Thymus (tissue), 11 donors: ENCODE data around the gene DICER1. TPM values are rescaled to one million over a fixed set of nuclear protein-coding genes. Genes with fewer than 3 reads are reported as not detected.

ENCODE experiments used
- DNase-seq, 9 donors: peaks; one replicate each; pipeline ENCODE4 v3.0.0-alpha.2; 2013; ENCODE audit warnings: low spot score in 9 of 9, low read depth in 6 of 9, missing footprints in 1 of 9
- H3K27ac ChIP-seq, 2 donors: one replicate each; pipeline ENCODE4 v1.5.1; 2013; ENCODE audit warnings: control low read depth in 1 of 2, low read depth in 1 of 2, low read length in 1 of 2, mild to moderate bottlenecking in 1 of 2, moderate library complexity in 1 of 2
- H3K27me3 ChIP-seq, 2 donors: one replicate each; pipeline ENCODE4 v1.5.1; 2013; ENCODE audit warnings: low read length in 1 of 2; ENCODE audit not compliant: control insufficient read depth in 2 of 2, insufficient read depth in 1 of 2
- H3K36me3 ChIP-seq, 2 donors: one replicate each; pipeline ENCODE4 v1.5.1; 2013; ENCODE audit warnings: low read length in 1 of 2, mild to moderate bottlenecking in 1 of 2, moderate library complexity in 1 of 2; ENCODE audit not compliant: control insufficient read depth in 2 of 2, insufficient read depth in 2 of 2
- H3K4me1 ChIP-seq, 2 donors: one replicate each; pipeline ENCODE4 v1.5.1; 2013; ENCODE audit warnings: low read length in 2 of 2; ENCODE audit not compliant: control insufficient read depth in 2 of 2, insufficient read depth in 2 of 2
- H3K4me3 ChIP-seq, 2 donors: one replicate each; pipeline ENCODE4 v1.5.1; 2013; ENCODE audit warnings: low read length in 2 of 2, control low read depth in 1 of 2, mild to moderate bottlenecking in 1 of 2
- H3K9me3 ChIP-seq, 2 donors: one replicate each; pipeline ENCODE4 v1.5.1; 2013; ENCODE audit warnings: low read length in 1 of 2, mild to moderate bottlenecking in 1 of 2; ENCODE audit not compliant: control insufficient read depth in 2 of 2, insufficient read depth in 1 of 2
- WGBS: extraction: QIAGEN DNeasy Blood & Tissue Kit; methylation state at CpG from one replicate; pipeline ENCODE4 v1.1.7; 2013; 5-methylcytosine and 5-hydroxymethylcytosine counted together
- polyA plus RNA-seq: library from polyadenylated mRNA; stranded (reverse); fragments of 200-250 nt; gene quantifications from one replicate; pipeline ENCODE4 v1.2.3, GENCODE V29; 2013
- total RNA-seq: library from RNA; stranded (reverse); fragments of 120-200 nt; gene quantifications from one replicate; pipeline ENCODE4 v1.2.4, GENCODE V29; 2013
- donor health status: healthy.

Gene DICER1
- total and polyA plus RNA-seq, 2 donors = 14.8 to 33.3 TPM

DNA sequence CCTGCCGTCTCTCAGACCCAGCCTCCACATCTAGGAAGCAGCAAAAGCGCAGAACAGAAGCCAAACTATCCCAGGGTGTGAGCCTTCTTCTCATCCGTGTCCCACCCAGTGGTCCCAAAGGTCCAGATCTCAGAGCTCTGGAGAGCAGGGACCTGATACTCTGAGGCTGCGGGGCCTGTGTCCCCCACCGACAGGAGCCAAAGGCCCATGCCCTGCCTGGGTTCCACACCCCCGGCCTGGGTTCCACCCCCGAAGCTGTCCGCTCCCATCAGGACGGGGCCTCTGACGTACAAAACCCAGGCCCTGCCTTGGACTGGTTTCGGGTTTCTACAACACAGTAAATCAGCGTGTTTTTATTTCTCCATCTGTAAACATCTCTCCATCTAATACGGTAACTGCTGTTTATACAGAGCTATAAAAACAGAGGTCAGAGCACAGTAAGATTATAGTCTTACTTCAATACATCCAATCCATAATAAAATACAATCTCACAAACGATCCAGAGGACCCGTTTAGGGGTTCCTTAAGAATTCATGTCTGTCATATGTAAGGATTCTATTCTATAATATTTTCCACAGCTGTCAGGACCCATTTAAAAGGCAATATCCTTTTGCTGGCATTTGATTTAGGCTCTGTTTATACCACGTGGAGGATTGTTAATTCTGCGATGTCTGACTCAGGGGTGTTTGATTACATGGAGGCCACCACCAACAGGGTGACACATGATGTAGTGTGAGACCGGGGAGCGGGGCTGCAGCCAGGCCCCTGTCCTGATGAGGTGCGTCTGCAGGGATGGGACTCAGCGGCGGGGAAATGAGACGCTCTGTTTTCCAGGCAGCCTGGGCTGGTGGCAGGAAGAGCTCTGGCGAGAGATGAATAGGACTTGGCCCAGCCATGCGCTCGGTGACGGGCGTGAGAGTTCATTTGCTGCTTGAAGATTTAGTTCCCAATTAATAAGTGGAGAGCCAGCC, 110.3 kb downstream of the DICER1 start:
- Histone ChIP-seq H3K27ac (no peak overlapping the region), H3K4me3 (no peak overlapping the region), H3K36me3 (no peaks in the 10 kb centered on the region), H3K9me3 (no peaks in the 10 kb centered on the region), H3K4me1 (no peaks in the 10 kb centered on the region), H3K27me3 (peaks cover 0 to 2% of the 10 kb centered on the region in 2 donors)
- 86% methylated on average over 28 of the region's 28 CpGs for WGBS
- DNase-seq = no peak

DNA sequence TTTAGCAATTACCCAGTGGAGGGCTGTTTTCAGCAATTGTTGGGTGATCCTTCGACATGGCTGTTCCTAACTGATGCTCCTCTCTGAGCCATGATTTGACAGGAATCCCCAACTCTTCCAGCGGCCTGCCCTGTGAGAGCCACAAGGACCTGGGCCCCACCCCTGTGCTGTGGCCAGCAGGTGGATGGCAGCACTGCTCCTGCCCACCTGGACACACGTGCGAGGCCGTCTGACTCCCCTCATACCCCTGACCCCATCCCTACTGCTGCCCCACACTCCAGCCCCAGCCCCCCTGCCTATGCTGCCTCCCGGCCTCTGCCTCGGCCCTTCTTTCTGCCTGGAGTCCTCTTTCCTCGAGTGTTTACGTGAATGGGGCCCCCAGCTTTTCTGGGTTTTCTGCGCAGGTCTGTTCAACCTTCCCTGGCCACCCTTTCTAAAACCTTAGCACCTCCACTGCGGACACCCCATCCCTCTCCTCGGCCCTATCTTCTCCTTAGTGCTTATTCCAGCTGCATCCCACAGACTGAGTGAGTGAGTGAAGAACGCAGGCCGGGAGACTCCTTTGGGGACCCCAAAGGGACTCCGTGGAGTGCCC, 111.4 kb downstream of the DICER1 start:
- no peaks in the 10 kb centered on the region for H3K9me3 ChIP-seq
- DNase-seq = no peak
- H3K36me3 ChIP-seq = no peaks in the 10 kb centered on the region
- no peak overlapping the region for H3K4me3 ChIP-seq
- no peak overlapping the region for H3K27ac ChIP-seq
- H3K4me1 ChIP-seq = no peaks in the 10 kb centered on the region
- peaks cover 0 to 2% of the 10 kb centered on the region in 2 donors for H3K27me3 ChIP-seq
- 94% methylated on average over 15 of the region's 15 CpGs for WGBS

DNA sequence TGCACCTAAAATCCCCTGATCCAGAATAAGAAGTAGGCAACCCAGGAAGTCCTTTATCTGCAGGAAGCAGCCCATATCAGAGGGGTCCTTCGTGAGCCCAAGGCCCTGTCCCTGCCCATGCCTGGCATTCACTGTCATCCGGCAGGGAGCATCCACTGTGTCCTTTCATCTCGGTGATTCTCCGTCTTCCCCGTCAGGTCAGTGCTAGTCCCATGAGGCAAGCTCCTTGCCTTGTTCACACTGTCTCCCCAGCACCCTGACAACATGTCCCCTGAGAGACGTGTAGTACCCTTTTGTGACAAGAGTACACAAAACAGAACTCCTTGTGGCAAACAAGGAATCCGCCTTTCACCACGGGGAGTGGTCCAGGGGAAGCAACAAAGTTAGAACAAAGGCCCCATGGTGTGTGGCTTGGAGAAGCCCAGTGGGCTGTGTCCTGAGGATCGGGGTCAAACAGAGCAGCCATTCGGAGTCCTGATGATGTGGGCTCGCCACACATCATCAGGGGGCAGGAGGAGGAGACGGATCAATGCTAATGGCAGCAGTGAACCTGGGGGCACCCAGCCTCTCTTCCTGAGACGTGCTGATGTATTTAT, 112.1 kb downstream of the DICER1 start:
- H3K9me3 ChIP-seq = no peaks in the 10 kb centered on the region
- no peak overlapping the region for H3K27ac ChIP-seq
- H3K4me1 ChIP-seq = no peaks in the 10 kb centered on the region
- H3K36me3 ChIP-seq = no peaks in the 10 kb centered on the region
- H3K4me3 ChIP-seq = no peak overlapping the region
- WGBS = 82% methylated on average over 13 of the region's 13 CpGs
- peaks cover 0 to 2% of the 10 kb centered on the region in 2 donors for H3K27me3 ChIP-seq
- no peak for DNase-seq

DNA sequence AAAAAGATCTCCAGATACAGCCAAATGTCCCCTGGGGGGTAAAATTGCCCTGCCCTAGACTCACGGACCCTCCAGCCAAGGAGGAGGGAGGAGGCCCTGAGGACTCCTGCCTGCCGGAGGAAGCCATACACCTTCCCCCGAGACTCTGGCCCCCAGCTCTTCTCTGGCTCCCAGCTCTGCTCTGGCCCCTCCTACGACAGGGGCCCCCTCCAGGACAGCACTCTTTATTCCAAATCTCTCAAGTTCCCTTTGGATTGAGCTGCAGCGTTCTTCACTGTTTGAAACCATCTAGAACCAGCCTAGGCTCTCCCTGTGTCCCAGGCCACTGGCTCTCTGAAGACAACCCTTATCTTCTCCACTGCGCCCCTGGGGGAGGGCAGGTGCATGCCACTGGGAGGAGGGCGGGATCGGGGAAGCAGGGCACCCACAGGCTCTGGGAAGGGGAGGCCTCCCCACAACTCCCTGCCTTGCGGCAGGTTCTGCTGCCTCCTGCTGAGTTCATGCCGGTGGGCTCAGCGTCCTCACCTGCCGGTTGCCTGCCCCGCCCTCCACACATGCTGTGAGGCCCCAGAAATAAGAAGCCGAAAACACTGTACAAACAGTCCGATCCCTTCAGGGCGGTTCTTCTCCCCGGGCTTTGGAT, 112.7 kb downstream of the DICER1 start:
- no peak for DNase-seq
- no peak overlapping the region for H3K4me3 ChIP-seq
- H3K27ac ChIP-seq = no peak overlapping the region
- H3K36me3 ChIP-seq = no peaks in the 10 kb centered on the region
- no peaks in the 10 kb centered on the region for H3K9me3 ChIP-seq
- H3K27me3 ChIP-seq = peaks cover 0 to 2% of the 10 kb centered on the region in 2 donors
- H3K4me1 ChIP-seq = no peaks in the 10 kb centered on the region
- WGBS = 84% methylated on average over 17 of the region's 17 CpGs

DNA sequence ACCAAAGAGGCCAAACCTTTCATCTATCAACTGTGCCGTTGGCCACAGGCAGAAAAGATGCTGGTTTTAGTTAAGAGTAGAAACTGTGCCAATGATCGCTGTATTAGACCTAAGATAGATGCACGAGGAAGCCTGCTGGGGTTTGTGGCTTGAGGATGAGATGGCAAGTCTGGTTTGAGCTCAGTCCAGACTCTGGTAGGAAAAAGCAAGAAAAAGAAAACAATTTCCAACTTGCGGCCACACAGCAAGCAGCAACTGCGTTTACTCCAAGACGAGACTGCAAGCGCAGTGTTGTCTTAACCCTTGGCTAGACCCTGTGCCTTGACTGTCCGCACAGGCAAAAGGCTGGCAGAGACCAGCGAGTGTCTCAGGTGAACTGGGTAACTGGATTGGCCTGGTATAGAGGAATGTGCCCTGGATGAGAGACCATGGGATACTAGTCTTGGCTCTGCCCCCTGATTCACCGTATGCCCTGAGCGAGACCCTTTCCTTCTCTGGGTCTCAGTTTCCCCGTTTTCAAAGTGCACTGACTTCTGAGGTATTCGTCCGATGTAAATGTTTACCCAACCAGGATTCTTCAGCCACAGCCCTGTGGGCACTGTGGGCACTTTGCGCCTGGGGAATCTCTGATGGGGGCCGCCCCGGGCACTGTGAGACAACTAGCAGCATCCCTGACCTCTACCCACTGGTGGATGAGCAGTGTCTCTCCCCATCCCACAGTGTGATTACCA, 113.4 kb downstream of the DICER1 start:
- no peaks in the 10 kb centered on the region for H3K4me1 ChIP-seq
- H3K27ac ChIP-seq = no peak overlapping the region
- no peaks in the 10 kb centered on the region for H3K36me3 ChIP-seq
- WGBS = 66% methylated on average over 17 of the region's 17 CpGs
- H3K9me3 ChIP-seq = no peaks in the 10 kb centered on the region
- no peak for DNase-seq
- H3K4me3 ChIP-seq = no peak overlapping the region
- H3K27me3 ChIP-seq = peaks cover 0 to 2% of the 10 kb centered on the region in 2 donors

DNA sequence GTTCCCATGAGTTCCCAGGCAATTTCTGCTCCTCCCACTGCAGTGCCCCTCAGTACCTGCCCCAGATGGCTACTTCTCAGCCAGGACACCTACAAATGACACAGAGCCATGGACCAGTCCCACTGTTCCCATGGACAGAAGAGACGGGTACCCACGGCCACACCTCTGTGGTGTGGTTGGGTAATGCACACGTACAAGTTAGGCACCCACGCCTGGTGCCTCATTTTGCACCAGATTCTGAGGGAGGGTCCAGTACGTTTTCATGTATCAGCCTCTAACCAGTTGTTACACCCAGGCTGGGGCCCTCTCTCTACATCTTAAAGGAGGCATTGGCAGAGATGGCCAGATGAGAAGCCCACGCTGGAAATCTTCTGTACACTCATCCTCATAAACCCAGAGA, 114.0 kb downstream of the DICER1 start:
- Histone ChIP-seq H3K4me3 (no peak overlapping the region), H3K4me1 (no peaks in the 10 kb centered on the region), H3K27me3 (peaks cover 0 to 2% of the 10 kb centered on the region in 2 donors), H3K9me3 (no peaks in the 10 kb centered on the region), H3K27ac (no peak overlapping the region), H3K36me3 (no peaks in the 10 kb centered on the region)
- 92% methylated on average over 6 of the region's 6 CpGs for WGBS
- DNase-seq = no peak

DNA sequence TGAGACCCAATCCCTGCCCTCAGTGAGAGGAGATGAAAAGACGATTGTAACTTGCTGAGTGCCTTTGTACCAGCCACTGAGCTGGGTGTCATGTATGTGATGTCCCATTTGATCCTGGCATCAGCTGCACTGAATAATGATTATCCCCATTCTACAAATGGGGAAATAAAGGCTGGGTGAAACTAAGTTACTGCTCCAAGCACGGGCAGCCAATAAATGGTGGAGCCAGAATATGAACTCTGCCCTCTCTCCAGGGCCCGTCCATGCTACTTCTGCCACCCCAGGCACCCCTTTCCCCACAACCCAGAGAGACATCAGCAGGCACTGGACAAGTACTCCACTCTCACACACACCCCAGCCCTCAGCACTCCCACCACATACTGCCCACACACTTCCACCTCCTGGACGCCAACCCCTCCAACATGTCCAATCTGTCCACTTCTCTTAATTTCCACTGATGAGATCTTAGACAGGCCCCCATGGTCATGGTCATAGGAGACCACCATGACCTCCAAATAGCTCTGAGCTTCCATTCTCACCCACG, 115.8 kb downstream of the DICER1 start:
- no peak overlapping the region for H3K27ac ChIP-seq
- no peaks in the 10 kb centered on the region for H3K4me1 ChIP-seq
- H3K27me3 ChIP-seq = peaks cover 0 to 2% of the 10 kb centered on the region in 2 donors
- WGBS = 94% methylated on average over 5 of the region's 5 CpGs
- no peak overlapping the region for H3K4me3 ChIP-seq
- DNase-seq = no peak
- H3K9me3 ChIP-seq = no peaks in the 10 kb centered on the region
- no peaks in the 10 kb centered on the region for H3K36me3 ChIP-seq

DNA sequence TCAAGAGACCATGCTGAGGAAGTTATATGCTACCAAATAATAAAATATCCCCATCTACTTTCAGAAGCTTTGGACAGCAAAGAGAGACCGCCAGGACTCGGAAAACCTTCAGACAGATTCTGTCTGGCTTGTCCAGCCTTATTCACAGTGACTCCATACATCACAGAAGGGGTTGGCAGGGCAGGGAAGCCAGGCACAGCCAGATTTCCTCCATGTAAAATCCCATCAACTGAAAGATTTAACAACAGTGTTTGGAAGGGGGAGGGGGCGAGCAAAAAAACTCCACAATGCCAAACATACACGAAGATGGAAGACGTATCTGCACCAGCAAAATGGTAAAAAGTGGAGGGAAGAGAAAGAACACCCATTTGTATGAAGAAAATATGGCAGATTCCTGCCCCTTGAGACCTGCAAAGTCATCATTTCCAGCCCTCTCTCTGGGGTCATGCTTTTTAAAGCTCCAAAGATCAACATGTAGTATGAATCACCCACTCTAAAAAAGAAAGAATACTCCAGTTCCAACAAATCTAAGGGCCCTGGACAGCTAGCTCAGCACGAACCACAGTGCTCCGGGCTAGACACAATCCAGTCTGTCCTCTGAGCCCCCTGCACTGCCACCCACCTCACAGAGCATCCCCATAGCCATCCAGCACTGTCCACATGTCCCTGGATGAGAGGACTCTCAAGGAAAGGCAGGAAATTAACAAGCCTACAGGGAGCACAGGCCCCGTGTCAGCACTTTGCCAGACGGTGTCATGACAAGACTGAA, 116.4 kb downstream of the DICER1 start:
- no peak overlapping the region for H3K4me3 ChIP-seq
- no peaks in the 10 kb centered on the region for H3K9me3 ChIP-seq
- no peaks in the 10 kb centered on the region for H3K4me1 ChIP-seq
- no peak overlapping the region for H3K27ac ChIP-seq
- H3K36me3 ChIP-seq = no peaks in the 10 kb centered on the region
- H3K27me3 ChIP-seq = peaks cover 0 to 2% of the 10 kb centered on the region in 2 donors
- 87% methylated on average over 9 of the region's 9 CpGs for WGBS
- DNase-seq = no peak
